Neural cell (in vitro differentiated cells): ENCODE results near the gene GJA5. TPM values are rescaled to one million over a fixed set of nuclear protein-coding genes. Genes with fewer than 3 reads are reported as not detected.

Experiments
- H2AFZ ChIP-seq: fragments of 200-600, 300-800 bp; sonication (generic), shearing (Covaris generic); 2 replicates; pipeline ENCODE4 v1.6.0; 2014; ENCODE audit warnings: low read depth, mild to moderate bottlenecking, antibody characterized with exemption, low read length, moderate library complexity
- H3F3A ChIP-seq: fragments of 200-600 bp; shearing (Covaris generic); 2 replicates; pipeline ENCODE4 v1.6.1; 2016; ENCODE audit warnings: mild to moderate bottlenecking, moderate library complexity, mixed read lengths, antibody characterized with exemption, low read length; ENCODE audit not compliant: insufficient read depth, poor library complexity, severe bottlenecking
- H3K27ac ChIP-seq: fragments of 200-600, 300-800 bp; sonication (generic), shearing (Covaris generic); 2 replicates; pipeline ENCODE4 v1.5.1; 2014; ENCODE audit warnings: mild to moderate bottlenecking, low read length, moderate library complexity
- H3K27me3 ChIP-seq: fragments of 300-800, 200-600 bp; sonication (generic), shearing (Covaris generic); 2 replicates; pipeline ENCODE4 v1.6.0; 2014; ENCODE audit warnings: mild to moderate bottlenecking, low read depth, low read length, moderate library complexity; ENCODE audit not compliant: insufficient read depth
- H3K36me3 ChIP-seq: fragments of 300-800, 200-600 bp; sonication (generic), shearing (Covaris generic); 2 replicates; pipeline ENCODE4 v1.5.1; 2014; ENCODE audit warnings: mild to moderate bottlenecking, antibody characterized with exemption, low read length, moderate library complexity; ENCODE audit not compliant: insufficient read depth
- H3K4me2 ChIP-seq: fragments of 300-800, 200-600 bp; sonication (generic), shearing (Covaris generic); 2 replicates; pipeline ENCODE4 v1.6.0; 2014; ENCODE audit warnings: mild to moderate bottlenecking, low read length
- H3K4me3 ChIP-seq: fragments of 300-800, 200-600 bp; sonication (generic), shearing (Covaris generic); 2 replicates; pipeline ENCODE4 v1.5.1; 2014; ENCODE audit warnings: mild to moderate bottlenecking, low read length, moderate library complexity
- H3K79me2 ChIP-seq: fragments of 200-600 bp; shearing (Covaris generic); replicated peaks from 2 replicates; pipeline ENCODE4 v1.6.0; 2014; ENCODE audit warnings: mild to moderate bottlenecking, low read length, moderate library complexity; ENCODE audit not compliant: insufficient read depth
- H3K9ac ChIP-seq: fragments of 300-800, 200-600 bp; sonication (generic), shearing (Covaris generic); 2 replicates; pipeline ENCODE4 v1.6.1; 2016; ENCODE audit warnings: mild to moderate bottlenecking, low read length, mixed read lengths
- H3K9me2 ChIP-seq: fragments of 200-600 bp; shearing (Covaris generic); 2 replicates; pipeline ENCODE4 v1.6.1; 2016; ENCODE audit warnings: mild to moderate bottlenecking, low read length, mixed read lengths; ENCODE audit not compliant: insufficient read depth
- H3K9me3 ChIP-seq: fragments of 200-600, 300-800 bp; sonication (generic), shearing (Covaris generic); 2 replicates; pipeline ENCODE4 v1.6.1; 2016; ENCODE audit warnings: mild to moderate bottlenecking, mixed run types, low read length, moderate library complexity, mixed read lengths
- H4K20me1 ChIP-seq: fragments of 200-600 bp; shearing (Covaris generic); 2 replicates; pipeline ENCODE4 v1.6.1; 2016; ENCODE audit warnings: mild to moderate bottlenecking, mixed run types; ENCODE audit not compliant: insufficient read depth
- CTCF ChIP-seq: fragments of 450-650 bp; IDR thresholded peaks from 2 replicates; pipeline ENCODE4 v1.5.1; 2014; ENCODE audit warnings: antibody characterized with exemption, mild to moderate bottlenecking, moderate library complexity; ENCODE audit not compliant: poor library complexity, severe bottlenecking
- EP300 ChIP-seq: fragments of 450-650 bp; conservative IDR thresholded peaks from 2 replicates; pipeline ENCODE4 v1.6.1; 2014; ENCODE audit warnings: antibody characterized with exemption, mild to moderate bottlenecking, moderate library complexity; ENCODE audit not compliant: poor library complexity, severe bottlenecking
- EZH2 ChIP-seq: fragments of 200-600, 300-800 bp; shearing (Covaris generic), sonication (generic); IDR thresholded peaks from 2 replicates; pipeline ENCODE4 v1.6.1; 2014; ENCODE audit warnings: antibody characterized with exemption, low read length, borderline replicate concordance, mild to moderate bottlenecking; ENCODE audit not compliant: insufficient read depth, poor library complexity, severe bottlenecking
- MXI1 ChIP-seq: fragments of 450-650 bp; conservative IDR thresholded peaks from 2 replicates; pipeline ENCODE4 v1.6.1; 2014; ENCODE audit warnings: antibody characterized with exemption, mild to moderate bottlenecking; ENCODE audit not compliant: poor library complexity, severe bottlenecking
- POLR2AphosphoS5 ChIP-seq: IDR thresholded peaks from 2 replicates; pipeline ENCODE4 v1.6.1; 2012
- RAD21 ChIP-seq: fragments of 450-650 bp; conservative IDR thresholded peaks from 2 replicates; pipeline ENCODE4 v1.6.1; 2014; ENCODE audit warnings: antibody characterized with exemption, mild to moderate bottlenecking, moderate library complexity
- SMC3 ChIP-seq: fragments of 450-650 bp; conservative IDR thresholded peaks from 2 replicates; pipeline ENCODE4 v1.6.1; 2014; ENCODE audit warnings: antibody characterized with exemption, mild to moderate bottlenecking, moderate library complexity; ENCODE audit not compliant: poor library complexity
- TAF1 ChIP-seq: IDR thresholded peaks from 2 replicates; pipeline ENCODE4 v1.6.1; 2012; ENCODE audit warnings: low read depth
- polyA plus RNA-seq: library from polyadenylated mRNA; depleted of rRNA; stranded (reverse); fragments of >200 nt; gene quantifications from 2 replicates; pipeline ENCODE4 v1.2.3, GENCODE V29; 2014
- TF ChIP-seq, protein P1 (sequence below): IDR thresholded peaks from 2 replicates; pipeline ENCODE4 v1.6.1; 2012; ENCODE audit warnings: borderline replicate concordance

GJA5 gene
- polyA plus RNA-seq, 1 donor from 2014 or later: not detected

- Histone ChIP-seq H3K9ac (no peak overlapping the region), H3K4me3 (no peak overlapping the region)
- TF ChIP-seq EP300 (no peak), SMC3 (no peak), MXI1 (no peak), EZH2 (no peak), POLR2AphosphoS5 (no peak), RAD21 (no peak), CTCF (no peak), TAF1 (no peak)
- TF ChIP-seq, protein P1, sequence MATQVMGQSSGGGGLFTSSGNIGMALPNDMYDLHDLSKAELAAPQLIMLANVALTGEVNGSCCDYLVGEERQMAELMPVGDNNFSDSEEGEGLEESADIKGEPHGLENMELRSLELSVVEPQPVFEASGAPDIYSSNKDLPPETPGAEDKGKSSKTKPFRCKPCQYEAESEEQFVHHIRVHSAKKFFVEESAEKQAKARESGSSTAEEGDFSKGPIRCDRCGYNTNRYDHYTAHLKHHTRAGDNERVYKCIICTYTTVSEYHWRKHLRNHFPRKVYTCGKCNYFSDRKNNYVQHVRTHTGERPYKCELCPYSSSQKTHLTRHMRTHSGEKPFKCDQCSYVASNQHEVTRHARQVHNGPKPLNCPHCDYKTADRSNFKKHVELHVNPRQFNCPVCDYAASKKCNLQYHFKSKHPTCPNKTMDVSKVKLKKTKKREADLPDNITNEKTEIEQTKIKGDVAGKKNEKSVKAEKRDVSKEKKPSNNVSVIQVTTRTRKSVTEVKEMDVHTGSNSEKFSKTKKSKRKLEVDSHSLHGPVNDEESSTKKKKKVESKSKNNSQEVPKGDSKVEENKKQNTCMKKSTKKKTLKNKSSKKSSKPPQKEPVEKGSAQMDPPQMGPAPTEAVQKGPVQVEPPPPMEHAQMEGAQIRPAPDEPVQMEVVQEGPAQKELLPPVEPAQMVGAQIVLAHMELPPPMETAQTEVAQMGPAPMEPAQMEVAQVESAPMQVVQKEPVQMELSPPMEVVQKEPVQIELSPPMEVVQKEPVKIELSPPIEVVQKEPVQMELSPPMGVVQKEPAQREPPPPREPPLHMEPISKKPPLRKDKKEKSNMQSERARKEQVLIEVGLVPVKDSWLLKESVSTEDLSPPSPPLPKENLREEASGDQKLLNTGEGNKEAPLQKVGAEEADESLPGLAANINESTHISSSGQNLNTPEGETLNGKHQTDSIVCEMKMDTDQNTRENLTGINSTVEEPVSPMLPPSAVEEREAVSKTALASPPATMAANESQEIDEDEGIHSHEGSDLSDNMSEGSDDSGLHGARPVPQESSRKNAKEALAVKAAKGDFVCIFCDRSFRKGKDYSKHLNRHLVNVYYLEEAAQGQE: no peak
Observed at GRCh38 chr1:147748676-147749350, 11.6 kb downstream of the GJA5 start.

GRCh38 chr1:147747966-147748365 lies 12.4 kb downstream of the GJA5 start:
- Histone ChIP-seq H3K27me3 (no peaks in the 10 kb centered on the region), H3K9me3 (no peaks in the 10 kb centered on the region), H3K4me2 (no peak overlapping the region), H3K27ac (no peak overlapping the region), H3K79me2 (no peaks in the 10 kb centered on the region), H3K9ac (no peak overlapping the region), H3K4me3 (no peak overlapping the region), H3F3A (no peaks in the 10 kb centered on the region), H4K20me1 (no peaks in the 10 kb centered on the region), H3K9me2 (no peaks in the 10 kb centered on the region), H2AFZ (no peak overlapping the region), H3K36me3 (no peaks in the 10 kb centered on the region)
- no peak for TF ChIP-seq RAD21
- no peak for TF ChIP-seq TAF1
- TF ChIP-seq, protein P1: no peak
- no peak for TF ChIP-seq EZH2
- no peak for TF ChIP-seq SMC3
- TF ChIP-seq MXI1: no peak
- TF ChIP-seq POLR2AphosphoS5: no peak
- no peak for TF ChIP-seq CTCF
- no peak for TF ChIP-seq EP300

More at GRCh38 chr1:147748676-147749350, 11.6 kb downstream of the GJA5 start:
- no peaks in the 10 kb centered on the region for H3K36me3 ChIP-seq
- no peak overlapping the region for H3K4me2 ChIP-seq
- H3K27me3 ChIP-seq: no peaks in the 10 kb centered on the region
- no peaks in the 10 kb centered on the region for H3K79me2 ChIP-seq
- no peak overlapping the region for H3K27ac ChIP-seq
- no peak overlapping the region for H2AFZ ChIP-seq
- H3K9me3 ChIP-seq: no peaks in the 10 kb centered on the region
- H3F3A ChIP-seq: no peaks in the 10 kb centered on the region
- H3K9me2 ChIP-seq: no peaks in the 10 kb centered on the region
- H4K20me1 ChIP-seq: no peaks in the 10 kb centered on the region
